GM18526 (cell line): ENCODE results near the gene PARP6.
A peak's percentile ranks its signal among the peaks of the same experiment; 100 is the strongest.

ENCODE experiments used
- POLR2A ChIP-seq: IDR thresholded peaks from 3 replicates; pipeline ENCODE4 v1.6.1; 2011; ENCODE audit not compliant: insufficient read length; ENCODE audit errors: extremely low read depth

The PARP6 gene

DNA sequence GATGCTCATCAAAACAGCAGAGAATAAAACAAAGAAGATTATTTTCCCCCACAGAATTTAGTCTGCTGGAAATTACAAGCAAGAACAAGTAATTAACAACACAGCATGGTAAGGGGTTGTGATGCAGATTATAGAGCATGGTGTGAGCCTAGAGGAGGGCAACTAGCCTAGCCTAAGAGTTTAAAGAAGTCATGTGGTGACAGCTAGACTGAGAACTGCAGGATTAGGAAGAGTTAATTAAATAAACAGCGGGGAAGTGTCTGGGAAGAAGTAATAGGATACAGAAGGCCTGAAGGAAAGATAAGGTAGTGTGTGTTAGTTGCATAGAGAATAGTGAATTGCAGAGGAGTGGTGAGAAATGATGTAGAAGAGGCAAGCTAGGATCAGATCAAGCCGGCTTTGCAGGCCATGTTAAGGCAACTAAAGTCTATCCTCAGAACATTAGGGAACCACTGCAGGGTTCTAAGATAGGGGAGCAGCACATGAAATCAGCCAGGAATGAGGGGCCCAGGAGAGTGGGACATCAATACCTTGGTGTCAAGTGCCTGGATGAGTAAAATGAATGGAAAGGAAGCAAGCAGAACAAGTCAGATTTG lies 29.5 kb downstream of the PARP6 start:
- TF ChIP-seq POLR2A, result no peak

DNA sequence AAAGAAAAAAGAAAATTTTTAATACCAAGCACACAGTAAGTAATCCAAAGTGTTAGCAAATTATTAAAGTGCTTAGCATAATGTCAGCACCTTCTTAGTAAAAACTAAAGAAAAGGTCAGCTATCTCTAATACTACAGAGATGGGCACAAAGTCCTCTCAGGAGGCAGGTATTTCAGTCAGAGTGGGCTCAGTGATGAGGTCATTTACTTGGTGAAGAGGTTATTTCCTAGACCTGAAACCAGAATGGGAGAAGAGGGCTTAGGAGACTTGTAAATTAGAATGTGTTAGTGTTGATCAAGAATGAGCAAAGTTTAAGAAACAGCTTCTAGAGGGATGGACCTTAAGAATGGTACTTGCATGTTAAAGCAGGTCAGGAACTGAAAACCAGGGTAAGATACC lies 32.7 kb downstream of the PARP6 start:
- no peak for TF ChIP-seq POLR2A

DNA sequence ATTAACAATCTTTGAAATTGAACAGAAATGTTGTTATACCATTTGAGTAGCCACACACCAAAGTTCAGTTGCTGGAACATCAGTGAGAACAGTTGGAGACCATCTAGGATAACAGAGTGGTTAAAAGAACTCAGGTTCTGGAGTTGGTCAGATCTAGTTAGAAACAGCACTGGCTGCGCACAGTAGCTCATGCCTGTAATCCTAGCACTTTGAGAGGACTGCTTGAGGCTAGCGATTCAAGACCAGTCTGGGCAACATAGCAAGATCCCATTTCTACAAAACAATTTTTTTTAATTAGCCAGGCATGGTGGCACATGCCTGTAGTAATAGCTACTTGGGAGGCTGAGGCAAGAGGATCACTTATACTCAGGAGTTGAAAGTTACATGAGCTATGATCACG lies 33.8 kb downstream of the PARP6 start:
- no peak for TF ChIP-seq POLR2A

DNA sequence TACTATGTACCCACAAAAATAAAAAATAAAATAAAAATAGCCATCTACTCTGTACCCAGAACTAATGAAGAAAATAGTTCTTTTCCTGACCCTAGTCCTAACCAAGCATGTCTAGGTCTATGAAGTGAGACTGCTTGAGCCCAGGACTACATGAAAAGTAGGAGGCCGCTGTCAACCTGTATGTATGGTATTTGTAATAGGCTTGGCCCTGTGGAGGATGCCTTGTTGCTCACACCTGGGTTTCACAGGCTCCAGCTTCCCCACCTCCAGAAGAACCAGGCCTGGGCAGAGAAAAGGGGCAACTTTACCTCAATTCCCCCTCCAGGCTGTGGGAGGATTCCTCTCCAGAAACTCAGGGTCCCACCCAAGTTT lies 34.5 kb downstream of the PARP6 start:
- TF ChIP-seq POLR2A, result no peak

DNA sequence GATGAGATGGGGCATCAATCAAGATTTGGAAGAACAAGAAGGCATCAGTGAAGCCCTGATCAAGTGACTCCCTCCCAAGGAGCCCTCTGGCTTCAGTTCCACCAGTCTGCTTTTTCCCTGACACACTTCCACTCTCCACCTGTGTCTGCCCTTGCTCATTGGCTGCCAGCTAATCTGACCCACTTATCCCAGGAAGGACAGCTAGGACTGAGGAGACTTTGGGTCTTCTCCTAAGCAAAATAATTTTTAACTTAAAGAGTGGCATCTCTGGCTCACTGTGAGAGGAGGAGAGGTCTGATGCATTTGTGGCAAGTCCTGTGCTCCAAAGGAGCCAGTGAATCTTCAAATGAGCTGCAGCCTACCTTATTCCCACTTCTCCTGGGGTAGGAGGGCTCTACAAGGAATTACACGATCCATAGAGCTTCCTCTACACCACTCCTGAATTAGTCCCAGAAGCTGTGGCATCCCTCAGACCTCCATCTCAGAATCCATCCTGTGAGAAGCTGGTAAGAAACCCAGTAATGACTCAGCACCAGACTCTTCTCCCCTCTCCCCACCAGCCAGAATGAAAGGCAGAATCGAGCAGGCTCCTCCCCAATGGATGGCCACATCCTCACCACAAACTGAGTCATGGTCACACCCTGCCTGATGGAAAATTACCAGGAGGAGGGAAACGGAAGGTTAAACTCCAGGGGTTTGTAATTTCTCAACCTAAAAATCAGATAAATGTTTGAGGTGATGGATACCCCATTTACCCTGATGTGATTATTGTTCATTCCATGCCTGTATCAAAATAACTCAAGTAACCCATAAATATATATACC lies 35.1 kb downstream of the PARP6 start:
- TF ChIP-seq POLR2A, result no peak

DNA sequence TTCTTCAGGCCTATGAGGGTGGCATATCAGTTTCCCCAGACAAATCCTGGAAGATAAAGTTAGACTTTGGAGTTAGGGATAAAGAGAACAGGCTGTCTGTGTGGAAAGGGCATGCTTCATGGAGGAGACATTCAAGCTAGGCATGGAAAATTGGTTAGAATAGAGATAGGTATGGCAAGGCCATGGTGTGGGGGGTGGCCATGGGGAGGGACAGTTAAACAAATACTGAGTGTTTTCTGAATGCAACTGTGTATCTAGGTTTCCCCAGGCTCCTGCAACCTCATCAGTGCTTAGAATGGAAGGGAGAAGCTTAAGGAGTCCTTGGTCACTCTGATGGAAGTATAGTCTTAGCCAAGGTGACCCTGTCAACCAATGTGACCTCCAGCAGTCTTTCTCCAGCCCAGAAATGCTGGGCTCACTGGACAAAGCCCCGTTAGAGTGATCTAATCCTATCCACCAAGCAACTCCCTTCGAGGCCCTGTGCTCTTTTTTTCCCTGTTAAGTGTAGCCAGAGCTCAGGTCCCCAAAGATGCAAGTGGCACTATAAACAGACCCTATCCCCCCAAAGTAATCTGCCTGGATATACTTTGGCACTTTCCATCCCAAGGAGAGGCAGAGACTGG lies 35.9 kb downstream of the PARP6 start:
- no peak for TF ChIP-seq POLR2A

DNA sequence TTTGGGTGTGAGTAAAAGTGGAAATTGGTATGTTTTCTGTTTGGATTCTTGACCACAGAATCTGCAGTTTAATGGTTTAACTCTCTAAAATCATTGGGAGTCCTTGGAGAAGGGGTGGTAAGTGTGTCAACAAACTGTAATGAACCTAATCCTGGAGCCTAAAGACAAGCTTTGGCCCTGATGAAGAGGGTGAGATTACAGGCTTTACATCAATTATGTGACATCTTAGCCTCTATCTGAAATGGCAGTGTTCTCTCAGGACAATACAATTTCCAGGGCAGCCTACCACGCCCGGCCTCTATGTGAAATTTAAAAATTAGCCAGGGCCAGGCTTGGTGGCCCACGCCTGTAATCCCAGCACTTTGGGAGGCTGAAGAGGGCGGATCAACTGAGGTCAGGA lies 37.1 kb downstream of the PARP6 start:
- no peak for TF ChIP-seq POLR2A

DNA sequence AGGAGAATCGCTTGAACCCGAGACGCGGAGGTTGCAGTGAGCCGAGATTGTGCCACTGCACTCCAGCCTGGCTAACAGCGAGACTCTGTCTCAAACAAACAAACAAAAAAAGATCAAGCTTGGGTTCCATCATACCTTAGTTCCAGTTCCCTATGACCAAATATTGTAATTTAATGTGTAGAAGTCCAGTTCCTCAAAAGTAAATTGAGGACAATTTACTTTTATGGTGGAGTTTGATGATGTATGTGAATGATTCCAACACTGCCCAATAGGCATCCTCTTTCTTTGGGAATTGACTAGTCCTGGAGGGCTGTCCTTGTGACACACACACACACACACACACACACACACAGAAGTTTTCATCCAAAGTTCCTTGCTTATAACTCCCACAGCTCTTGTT lies 38.6 kb downstream of the PARP6 start:
- TF ChIP-seq POLR2A, result no peak

DNA sequence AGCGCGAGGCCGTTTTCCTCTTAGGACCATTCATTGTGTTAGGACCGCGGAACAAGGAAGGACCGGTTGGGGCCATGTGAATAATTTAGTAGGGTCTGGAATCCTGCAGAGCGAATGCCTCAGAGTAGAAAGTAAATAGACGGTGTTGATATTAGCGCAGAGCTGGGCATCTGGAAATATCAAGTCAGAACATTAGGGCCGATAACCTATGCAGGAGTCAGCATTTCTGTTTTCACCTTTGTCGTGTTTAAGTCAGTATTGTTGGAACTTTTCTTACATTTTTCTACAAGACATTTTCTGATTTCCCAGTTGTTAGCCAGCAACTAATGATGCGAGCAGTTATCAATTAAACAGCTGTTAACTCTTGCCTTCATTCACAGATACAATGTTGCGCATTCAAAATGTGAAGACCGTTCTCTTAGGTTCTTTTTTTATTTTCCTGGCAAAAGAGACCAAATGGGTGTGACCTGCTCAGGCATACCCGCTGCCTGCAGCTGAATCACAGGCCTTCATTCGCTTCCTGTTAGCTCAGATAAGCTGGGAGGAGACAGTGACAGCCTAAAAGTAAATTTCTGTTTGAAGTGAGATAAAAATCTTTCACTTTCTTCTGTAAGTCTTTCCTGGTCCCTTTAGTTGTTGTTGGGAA lies 40.4 kb downstream of the PARP6 start:
- no peak for TF ChIP-seq POLR2A

DNA sequence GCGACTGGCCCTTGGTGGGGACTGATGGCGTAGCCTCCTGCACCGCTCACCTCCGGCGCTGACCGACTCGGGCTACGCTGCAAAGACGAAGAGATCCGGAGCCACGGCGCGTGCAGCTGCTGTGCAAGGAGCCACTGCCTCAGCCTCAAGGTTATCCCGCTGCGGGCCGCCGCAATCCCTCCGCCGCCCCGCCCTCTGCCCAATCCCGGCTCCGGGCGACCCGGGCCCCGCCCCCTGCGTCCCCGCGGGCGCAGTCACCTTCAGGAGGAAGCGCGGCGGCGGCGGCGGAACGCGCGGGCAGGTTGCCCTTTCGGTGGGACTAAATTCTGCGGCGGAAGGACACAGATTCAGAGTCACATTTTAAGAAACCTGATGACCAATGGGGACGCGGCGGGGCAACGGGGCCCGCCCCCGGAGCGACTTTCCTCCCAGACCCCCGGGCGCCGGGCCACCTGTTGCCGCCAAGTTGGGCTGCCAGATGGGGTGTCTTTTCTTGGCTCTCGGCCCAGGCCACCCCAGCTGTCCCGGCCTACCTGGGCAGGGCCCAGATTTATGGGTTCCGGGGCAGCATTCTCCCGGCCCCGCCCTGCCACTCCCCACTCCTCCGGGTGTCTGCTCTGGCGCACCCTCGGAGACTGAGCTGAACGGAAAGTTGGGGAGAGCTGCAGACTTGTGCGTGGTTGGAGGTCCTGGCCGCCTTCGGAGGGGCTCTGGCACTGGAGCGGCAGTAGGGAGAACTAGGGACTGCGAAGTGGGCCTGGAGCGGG lies 41.1 kb downstream of the PARP6 start, which contains the start of gene PKM:
Gene PKM, minus strand, starts transcription at position 125 of the 767 bp plus-strand sequence. CDS start 12,093 bp downstream, outside the sequence.
- peak; percentile 99 for TF ChIP-seq POLR2A

DNA sequence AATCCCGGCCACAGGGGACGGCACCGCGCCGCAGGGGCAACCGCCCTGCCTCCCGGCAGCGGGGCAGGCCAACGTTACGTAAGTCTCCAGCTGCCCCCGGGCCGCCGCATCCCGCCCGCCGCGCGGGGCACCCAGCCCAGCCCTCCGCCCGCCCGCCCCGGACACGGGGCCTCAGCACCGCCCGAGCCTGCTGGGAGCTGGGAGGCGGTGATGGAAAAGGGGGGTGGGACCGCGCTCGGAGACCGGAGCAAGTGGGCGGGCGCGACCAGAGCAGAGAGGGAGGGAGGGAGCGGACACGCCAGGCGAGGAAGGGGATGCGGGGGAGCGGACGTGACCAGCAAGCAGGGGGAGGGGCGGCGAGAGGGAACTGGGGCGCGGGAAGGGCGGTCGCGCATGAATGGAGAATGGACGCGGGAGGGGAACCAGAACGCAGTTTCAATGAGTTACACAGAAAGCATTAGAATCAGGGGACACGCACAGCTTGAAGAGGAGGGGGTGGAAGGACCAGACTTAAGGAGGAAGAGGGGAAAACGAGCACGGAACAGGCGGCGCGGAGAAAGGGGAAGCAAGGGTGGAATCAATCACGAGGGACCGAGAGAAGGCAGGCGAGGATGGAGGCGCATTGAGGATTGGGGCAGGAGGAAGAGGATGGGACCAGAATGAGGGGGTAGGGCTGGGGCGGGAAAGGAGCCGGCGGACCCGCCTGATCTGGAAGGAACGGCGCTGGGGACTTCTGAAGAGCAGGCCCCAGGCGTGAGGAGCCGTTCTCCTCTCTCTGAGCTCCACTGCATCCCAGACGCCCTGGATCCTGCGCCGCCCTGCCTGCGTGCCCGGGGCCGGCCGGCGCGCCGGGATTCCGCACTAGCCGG lies 41.9 kb downstream of the PARP6 start:
- peak; percentile 17 for TF ChIP-seq POLR2A

DNA sequence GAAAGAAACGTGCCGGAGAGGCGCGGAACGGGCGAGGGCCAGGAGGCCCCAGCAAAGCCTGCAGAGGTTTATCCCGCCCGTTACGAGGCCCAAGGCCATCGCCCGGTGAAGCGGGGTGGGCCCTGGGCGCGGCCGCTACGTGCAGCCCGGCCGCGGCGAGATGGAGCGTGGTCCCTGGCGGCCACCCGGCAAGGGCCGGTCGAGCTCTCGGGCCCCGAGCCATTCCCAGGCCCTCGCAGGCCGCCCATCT lies 42.5 kb downstream of the PARP6 start:
- no peak for TF ChIP-seq POLR2A

DNA sequence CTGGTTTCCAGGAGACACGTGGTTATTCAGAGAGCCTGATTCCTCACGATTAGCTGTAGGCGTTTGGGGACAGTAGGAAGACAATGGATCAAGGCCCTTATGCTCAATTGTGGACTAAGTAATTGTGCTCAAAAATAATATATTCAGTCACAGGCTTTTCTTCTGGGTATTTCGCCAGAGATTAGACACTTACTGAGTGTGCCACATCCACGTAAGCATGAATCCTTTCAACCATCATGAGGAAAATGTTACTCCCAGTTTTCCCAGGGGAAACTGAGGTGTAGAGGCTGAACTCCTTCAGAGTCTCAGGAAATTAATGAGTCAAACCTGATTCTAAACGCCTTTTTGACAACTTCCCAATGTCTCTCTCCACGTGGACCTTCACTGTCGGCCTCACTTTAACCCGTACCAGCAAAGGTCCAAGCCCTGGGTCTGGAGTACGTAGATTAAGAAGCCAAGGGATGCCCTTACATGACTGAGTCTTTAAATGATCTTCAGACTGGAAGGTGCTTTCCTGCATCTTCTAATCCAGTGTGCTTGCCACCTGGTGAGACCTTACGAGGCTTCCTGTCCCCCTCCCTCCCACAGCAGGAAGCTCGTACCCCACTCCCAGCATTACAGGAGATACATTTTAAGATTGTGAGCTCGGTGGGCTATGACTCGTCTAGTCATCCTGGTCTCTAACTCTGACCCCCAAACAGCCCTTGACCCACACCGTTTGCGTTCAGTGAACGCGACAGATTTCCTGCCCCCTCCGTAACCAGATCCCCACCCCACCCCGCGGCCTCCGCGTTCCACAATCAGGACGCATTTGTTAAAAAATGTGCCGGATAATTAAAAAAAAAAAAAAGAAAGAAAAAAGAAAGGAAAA lies 43.0 kb downstream of the PARP6 start:
- peak; percentile 51 for TF ChIP-seq POLR2A
